Ovary (tissue), 3 donors: ENCODE data around the gene DNM1L.

ENCODE experiments used
- CTCF ChIP-seq, 3 donors: fragments of 450-650 bp in 2 of 3; fragments of 200-600 bp in 1 of 3; IDR thresholded peaks; one replicate each; pipeline versions ENCODE4 v1.5.1 to v1.8.0; 2016 to 2022; ENCODE audit warnings: antibody characterized with exemption in 3 of 3, mild to moderate bottlenecking in 1 of 3
- POLR2A ChIP-seq: fragments of 450-650 bp; IDR thresholded peaks from one replicate; pipeline ENCODE4 v1.6.1; 2017; ENCODE audit warnings: antibody characterized with exemption, mild to moderate bottlenecking, moderate library complexity
- donor health status: DM: no; HTN: no; CAD: no.

- no peak for TF ChIP-seq CTCF (IDR thresholded peaks at IDR 0.05)
- TF ChIP-seq POLR2A, result no peak
Observed at GRCh38 chr12:32644431-32644830, 34.7 kb upstream of the DNM1L start.
